HEK293 (cell line): Measurements from ENCODE around the gene DISC1.

Experiments
- CTCF ChIA-PET: fragments of 350-600 bp; formaldehyde crosslinking; extraction: SDS; loops from one replicate; lab custom pipeline; 2021; ENCODE audit warnings: antibody characterized with exemption; lab: Yijun Ruan, JAX
- POLR2A ChIA-PET: fragments of 300-600 bp; formaldehyde crosslinking; extraction: SDS; loops from one replicate; lab custom pipeline; 2020; ENCODE audit warnings: antibody characterized with exemption, inconsistent platforms; lab: Yijun Ruan, JAX
- H3K27ac ChIP-seq: fragments of 200-500 bp; sonication (Bioruptor generic); 2 replicates; pipeline ENCODE4 v1.5.1; 2014; ENCODE audit warnings: low read depth, low read length, control low read depth, inconsistent platforms; ENCODE audit errors: extremely low read depth
- H3K36me3 ChIP-seq, 2 experiments: fragments of 200-500 bp in 1 of 2; sonication (Bioruptor generic) in 1 of 2; 1 replicate in 1 of 2; 2 replicates in 1 of 2; pipeline ENCODE4 v1.5.1; 2014 to 2017; ENCODE audit warnings: inconsistent platforms in 2 of 2, low read length in 2 of 2; ENCODE audit not compliant: control insufficient read depth in 2 of 2, insufficient read depth in 1 of 2
- H3K4me1 ChIP-seq: fragments of 200-500 bp; sonication (Bioruptor generic); 2 replicates; pipeline ENCODE4 v1.5.1; 2014; ENCODE audit warnings: mild to moderate bottlenecking, low read length, inconsistent platforms; ENCODE audit not compliant: control insufficient read depth, insufficient read depth
- H3K4me3 ChIP-seq: 2 replicates; pipeline ENCODE4 v1.5.1; 2011; ENCODE audit warnings: low read depth, mild to moderate bottlenecking, control low read depth, low read length, moderate library complexity
- H3K9me3 ChIP-seq: fragments of 200-500 bp; sonication (Bioruptor generic); 2 replicates; pipeline ENCODE4 v1.5.1; 2014; ENCODE audit warnings: low read depth, low read length, inconsistent platforms; ENCODE audit not compliant: control insufficient read depth, insufficient read depth
- BCL11B ChIP-seq: fragments of 450-650 bp; formaldehyde crosslinking; IDR thresholded peaks from 2 replicates; pipeline ENCODE4 v1.5.1; 2016; ENCODE audit warnings: low read depth, missing biosample characterization, missing genetic modification characterization
- KLF7 ChIP-seq: fragments of 450-650 bp; formaldehyde crosslinking; IDR thresholded peaks from 2 replicates; pipeline ENCODE4 v1.5.1; 2016; ENCODE audit warnings: missing biosample characterization, missing genetic modification characterization, borderline replicate concordance
- KLF8 ChIP-seq: fragments of 450-650 bp; formaldehyde crosslinking; IDR thresholded peaks from 2 replicates; pipeline ENCODE4 v1.5.1; 2016; ENCODE audit warnings: missing biosample characterization, missing genetic modification characterization
- PATZ1 ChIP-seq: fragments of 450-650 bp; formaldehyde crosslinking; IDR thresholded peaks from 2 replicates; pipeline ENCODE4 v1.5.1; 2016; ENCODE audit warnings: missing biosample characterization, missing genetic modification characterization
- SALL2 ChIP-seq: fragments of 450-650 bp; formaldehyde crosslinking; IDR thresholded peaks from 2 replicates; pipeline ENCODE4 v1.5.0; 2017; ENCODE audit warnings: missing biosample characterization, mild to moderate bottlenecking, missing genetic modification characterization, borderline replicate concordance
- ZBTB20 ChIP-seq: fragments of 450-650 bp; formaldehyde crosslinking; IDR thresholded peaks from 2 replicates; pipeline ENCODE4 v1.5.1; 2016; ENCODE audit warnings: missing biosample characterization, missing genetic modification characterization
- ZFP37 ChIP-seq: fragments of 450-650 bp; formaldehyde crosslinking; IDR thresholded peaks from 2 replicates; pipeline ENCODE4 v1.5.1; 2016; ENCODE audit warnings: missing biosample characterization, missing genetic modification characterization
- ZIC2 ChIP-seq: fragments of 450-650 bp; formaldehyde crosslinking; IDR thresholded peaks from 2 replicates; pipeline ENCODE4 v1.5.1; 2016; ENCODE audit warnings: missing biosample characterization, missing genetic modification characterization
- ZNF112 ChIP-seq: fragments of 450-650 bp; formaldehyde crosslinking; IDR thresholded peaks from 2 replicates; pipeline ENCODE4 v1.5.0; 2017; ENCODE audit warnings: missing biosample characterization, missing genetic modification characterization
- ZNF138 ChIP-seq: fragments of 450-650 bp; formaldehyde crosslinking; IDR thresholded peaks from 2 replicates; pipeline ENCODE4 v1.5.1; 2016; ENCODE audit warnings: missing biosample characterization, missing genetic modification characterization, borderline replicate concordance
- ZNF16 ChIP-seq: fragments of 450-650 bp; formaldehyde crosslinking; IDR thresholded peaks from 2 replicates; pipeline ENCODE4 v1.5.1; 2016; ENCODE audit warnings: low read depth, missing biosample characterization, missing genetic modification characterization
- ZNF274 ChIP-seq, 2 experiments: fragments of 200-500 bp in 1 of 2; fragments of 450-650 bp in 1 of 2; sonication (Bioruptor generic) in 1 of 2; formaldehyde crosslinking in 1 of 2; IDR thresholded peaks; 2 replicates each; pipeline versions ENCODE4 v1.5.1 to v1.6.1; 2014 to 2016; ENCODE audit warnings: borderline replicate concordance in 1 of 2, inconsistent platforms in 1 of 2, low read length in 1 of 2, missing biosample characterization in 1 of 2, missing genetic modification characterization in 1 of 2
- ZNF354C ChIP-seq: fragments of 450-650 bp; formaldehyde crosslinking; IDR thresholded peaks from 2 replicates; pipeline ENCODE4 v1.5.1; 2016; ENCODE audit warnings: missing biosample characterization, missing genetic modification characterization, low read depth, borderline replicate concordance
- ZNF366 ChIP-seq: fragments of 450-650 bp; formaldehyde crosslinking; conservative IDR thresholded peaks from 2 replicates; pipeline ENCODE4 v1.5.1; 2016; ENCODE audit warnings: missing biosample characterization, missing genetic modification characterization
- ZNF423 ChIP-seq: fragments of 450-650 bp; formaldehyde crosslinking; IDR thresholded peaks from 2 replicates; pipeline ENCODE4 v1.5.1; 2016; ENCODE audit warnings: missing biosample characterization, missing genetic modification characterization
- ZNF433 ChIP-seq: fragments of 450-650 bp; formaldehyde crosslinking; IDR thresholded peaks from 2 replicates; pipeline ENCODE4 v1.5.1; 2016; ENCODE audit warnings: missing biosample characterization, missing genetic modification characterization, low read depth
- ZNF529 ChIP-seq: fragments of 450-650 bp; formaldehyde crosslinking; IDR thresholded peaks from 2 replicates; pipeline ENCODE4 v1.5.1; 2017; ENCODE audit warnings: missing genetic modification characterization, missing biosample characterization; ENCODE audit not compliant: insufficient replicate concordance
- ZNF555 ChIP-seq: fragments of 450-650 bp; formaldehyde crosslinking; conservative IDR thresholded peaks from 2 replicates; pipeline ENCODE4 v1.5.1; 2017; ENCODE audit warnings: missing biosample characterization, mild to moderate bottlenecking, missing genetic modification characterization, inconsistent platforms
- ZNF560 ChIP-seq: fragments of 450-650 bp; formaldehyde crosslinking; IDR thresholded peaks from 2 replicates; pipeline ENCODE4 v1.5.1; 2017; ENCODE audit warnings: missing biosample characterization, missing genetic modification characterization, borderline replicate concordance
- ZNF610 ChIP-seq: fragments of 450-650 bp; formaldehyde crosslinking; IDR thresholded peaks from 2 replicates; pipeline ENCODE4 v1.5.1; 2016; ENCODE audit warnings: missing biosample characterization, missing genetic modification characterization, borderline replicate concordance
- ZNF658 ChIP-seq: fragments of 450-650 bp; formaldehyde crosslinking; IDR thresholded peaks from 2 replicates; pipeline ENCODE4; 2016; ENCODE audit warnings: missing biosample characterization, missing genetic modification characterization
- ZNF677 ChIP-seq: fragments of 450-650 bp; IDR thresholded peaks from 2 replicates; pipeline ENCODE4 v1.5.0; 2018; ENCODE audit warnings: missing biosample characterization, mild to moderate bottlenecking, missing genetic modification characterization, moderate library complexity
- ZNF701 ChIP-seq: fragments of 450-650 bp; formaldehyde crosslinking; IDR thresholded peaks from 2 replicates; pipeline ENCODE4 v1.5.1; 2016; ENCODE audit warnings: missing biosample characterization, missing genetic modification characterization
- ZNF76 ChIP-seq: fragments of 450-650 bp; formaldehyde crosslinking; IDR thresholded peaks from 2 replicates; pipeline ENCODE4; 2016; ENCODE audit warnings: low read depth, missing biosample characterization, missing genetic modification characterization, borderline replicate concordance
- ZSCAN5A ChIP-seq: fragments of 450-650 bp; formaldehyde crosslinking; IDR thresholded peaks from 2 replicates; pipeline ENCODE4 v1.5.1; 2016; ENCODE audit warnings: missing biosample characterization, missing genetic modification characterization
- TF ChIP-seq, protein P1 (sequence below): fragments of 450-650 bp; formaldehyde crosslinking; IDR thresholded peaks from 2 replicates; pipeline ENCODE4 v1.5.1; 2016; ENCODE audit warnings: missing biosample characterization, missing genetic modification characterization
- TF ChIP-seq, protein P2 (sequence below): fragments of 450-650 bp; formaldehyde crosslinking; IDR thresholded peaks from 2 replicates; pipeline ENCODE4 v1.5.1; 2017; ENCODE audit warnings: missing biosample characterization, missing genetic modification characterization
- TF ChIP-seq, protein P3 (sequence below): fragments of 450-650 bp; formaldehyde crosslinking; IDR thresholded peaks from 2 replicates; pipeline ENCODE4 v1.5.1; 2016; ENCODE audit warnings: missing biosample characterization, missing genetic modification characterization
- TF ChIP-seq, protein P4 (sequence below): fragments of 450-650 bp; formaldehyde crosslinking; IDR thresholded peaks from 2 replicates; pipeline ENCODE4 v1.5.1; 2017; ENCODE audit warnings: missing biosample characterization, mild to moderate bottlenecking, missing genetic modification characterization, moderate library complexity

Gene DISC1

DNA sequence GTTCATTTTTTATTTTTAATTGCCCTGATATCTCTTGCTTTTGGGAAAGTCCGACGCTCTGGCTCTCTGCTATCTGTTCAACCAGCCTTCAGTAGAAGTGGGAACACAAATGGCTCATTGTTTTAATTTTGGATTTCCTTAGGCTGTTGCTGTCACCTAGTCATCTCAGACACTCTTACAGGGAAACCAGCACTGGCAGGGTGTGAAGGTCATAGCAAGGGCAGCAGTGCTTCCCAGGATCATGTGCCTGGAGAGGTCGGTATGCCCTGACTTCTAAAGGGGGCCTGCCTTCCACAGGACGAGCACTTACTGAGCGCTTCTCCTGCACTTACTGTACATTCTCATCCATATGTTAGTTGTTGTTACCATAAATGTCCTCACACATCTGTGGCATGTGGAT lies 224.2 kb downstream of the DISC1 start:
- CTCF ChIA-PET = no interaction called here
- no peaks in the 10 kb centered on the region for H3K36me3 ChIP-seq
- no peak overlapping the region for H3K27ac ChIP-seq
- H3K4me3 ChIP-seq = no peak overlapping the region
- H3K4me1 ChIP-seq = no peaks in the 10 kb centered on the region
- TF ChIP-seq KLF7 (no peak), ZNF555 (tag by site-specific recombination) (no peak), ZNF112 (tag by site-specific recombination) (no peak), ZFP37 (tag by site-specific recombination) (no peak), ZNF529 (tag by site-specific recombination) (no peak), BCL11B (tag by site-specific recombination) (no peak), ZNF354C (tag by site-specific recombination) (no peak), ZNF658 (tag by site-specific recombination) (no peak), ZBTB20 (no peak), ZSCAN5A (tag by site-specific recombination) (no peak), ZNF560 (no peak), KLF8 (tag by site-specific recombination) (no peak), ZIC2 (no peak), ZNF138 (tag by site-specific recombination) (no peak), ZNF423 (tag by site-specific recombination) (no peak), ZNF610 (tag by site-specific recombination) (no peak)
- TF ChIP-seq, protein P1, sequence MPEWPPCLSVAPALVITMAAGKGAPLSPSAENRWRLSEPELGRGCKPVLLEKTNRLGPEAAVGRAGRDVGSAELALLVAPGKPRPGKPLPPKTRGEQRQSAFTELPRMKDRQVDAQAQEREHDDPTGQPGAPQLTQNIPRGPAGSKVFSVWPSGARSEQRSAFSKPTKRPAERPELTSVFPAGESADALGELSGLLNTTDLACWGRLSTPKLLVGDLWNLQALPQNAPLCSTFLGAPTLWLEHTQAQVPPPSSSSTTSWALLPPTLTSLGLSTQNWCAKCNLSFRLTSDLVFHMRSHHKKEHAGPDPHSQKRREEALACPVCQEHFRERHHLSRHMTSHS (tag by site-specific recombination) = no peak
- TF ChIP-seq, protein P2, sequence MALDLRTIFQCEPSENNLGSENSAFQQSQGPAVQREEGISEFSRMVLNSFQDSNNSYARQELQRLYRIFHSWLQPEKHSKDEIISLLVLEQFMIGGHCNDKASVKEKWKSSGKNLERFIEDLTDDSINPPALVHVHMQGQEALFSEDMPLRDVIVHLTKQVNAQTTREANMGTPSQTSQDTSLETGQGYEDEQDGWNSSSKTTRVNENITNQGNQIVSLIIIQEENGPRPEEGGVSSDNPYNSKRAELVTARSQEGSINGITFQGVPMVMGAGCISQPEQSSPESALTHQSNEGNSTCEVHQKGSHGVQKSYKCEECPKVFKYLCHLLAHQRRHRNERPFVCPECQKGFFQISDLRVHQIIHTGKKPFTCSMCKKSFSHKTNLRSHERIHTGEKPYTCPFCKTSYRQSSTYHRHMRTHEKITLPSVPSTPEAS (tag by site-specific recombination) = no peak
- no peaks in the 10 kb centered on the region for H3K9me3 ChIP-seq
- POLR2A ChIA-PET = no interaction called here

GRCh38 chr1:231853588-231854207 lies 227.1 kb downstream of the DISC1 start:
- POLR2A ChIA-PET = interaction anchor here (0.6 kb wide), 1 partner anchor 1534 kb away, joined by 4 read pairs; no protein-coding TSS in a partner anchor
- CTCF ChIA-PET = interaction anchor here (1.1 kb wide), 1 partner anchor 129 kb away, joined by 3 read pairs; no protein-coding TSS in a partner anchor
- H3K36me3 ChIP-seq = no peaks in the 10 kb centered on the region
- no peaks in the 10 kb centered on the region for H3K9me3 ChIP-seq
- H3K4me3 ChIP-seq = no peak overlapping the region
- H3K27ac ChIP-seq = no peak overlapping the region
- no peaks in the 10 kb centered on the region for H3K4me1 ChIP-seq
- TF ChIP-seq ZNF16 (tag by site-specific recombination) (no peak), ZNF76 (tag by site-specific recombination) (no peak), ZNF701 (tag by site-specific recombination) (no peak), ZNF274 (IDR thresholded peaks at IDR 0.05; ENCODE audit: low read length) (no peak), ZNF274 (tag by site-specific recombination; IDR thresholded peaks at IDR 0.05; ENCODE audit: borderline replicate concordance) (no peak), ZNF677 (tag by site-specific recombination) (no peak), ZNF433 (tag by site-specific recombination) (no peak), ZNF366 (no peak), PATZ1 (no peak), SALL2 (tag by site-specific recombination) (no peak)
- TF ChIP-seq, protein P3, sequence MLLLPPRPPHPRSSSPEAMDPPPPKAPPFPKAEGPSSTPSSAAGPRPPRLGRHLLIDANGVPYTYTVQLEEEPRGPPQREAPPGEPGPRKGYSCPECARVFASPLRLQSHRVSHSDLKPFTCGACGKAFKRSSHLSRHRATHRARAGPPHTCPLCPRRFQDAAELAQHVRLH (tag by site-specific recombination) = no peak
- TF ChIP-seq, protein P4, sequence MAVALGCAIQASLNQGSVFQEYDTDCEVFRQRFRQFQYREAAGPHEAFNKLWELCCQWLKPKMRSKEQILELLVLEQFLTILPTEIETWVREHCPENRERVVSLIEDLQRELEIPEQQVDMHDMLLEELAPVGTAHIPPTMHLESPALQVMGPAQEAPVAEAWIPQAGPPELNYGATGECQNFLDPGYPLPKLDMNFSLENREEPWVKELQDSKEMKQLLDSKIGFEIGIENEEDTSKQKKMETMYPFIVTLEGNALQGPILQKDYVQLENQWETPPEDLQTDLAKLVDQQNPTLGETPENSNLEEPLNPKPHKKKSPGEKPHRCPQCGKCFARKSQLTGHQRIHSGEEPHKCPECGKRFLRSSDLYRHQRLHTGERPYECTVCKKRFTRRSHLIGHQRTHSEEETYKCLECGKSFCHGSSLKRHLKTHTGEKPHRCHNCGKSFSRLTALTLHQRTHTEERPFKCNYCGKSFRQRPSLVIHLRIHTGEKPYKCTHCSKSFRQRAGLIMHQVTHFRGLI (tag by site-specific recombination) = no peak
